Measurements from ENCODE around the gene CDH4. TPM values are rescaled to one million over a fixed set of nuclear protein-coding genes. Genes with fewer than 3 reads are reported as not detected.

The CDH4 gene
- total and polyA plus RNA-seq, 2 donors (not counting 3 experiments of a cell fraction or from before 2014, with no cell fraction given) = 0.17 to 0.51 TPM

- Histone ChIP-seq H3K9ac (replicated peaks; ENCODE audit: extremely low read depth, insufficient read depth, low read length) (no peak overlapping the region), H3K4me1 (ENCODE audit: control insufficient read depth, extremely low read depth, insufficient read depth, low read length) (no peaks in the 10 kb centered on the region), H3K27me3 (ENCODE audit: control insufficient read depth in 2 of 2, insufficient read depth in 2 of 2, low read length in 2 of 2) (no peaks in the 10 kb centered on the region), H3K4me3 (replicated peaks in 1 of 3; ENCODE audit: insufficient read depth in 1 of 3, low read depth in 1 of 3, low read length in 3 of 3) (no peak overlapping the region), H3K9me3 (replicated peaks; ENCODE audit: control insufficient read depth, insufficient read depth, low read length) (no peaks in the 10 kb centered on the region), H3K27ac (ENCODE audit: insufficient read depth, low read depth, low read length) (no peak overlapping the region), H2AFZ (ENCODE audit: low read depth, low read length) (no peak overlapping the region), H4K20me1 (replicated peaks; ENCODE audit: control insufficient read depth, extremely low read depth, insufficient read depth, low read length) (no peaks in the 10 kb centered on the region), H3K36me3 (ENCODE audit: control insufficient read depth in 2 of 2, extremely low read depth in 1 of 2, insufficient read depth in 2 of 2, low read length in 2 of 2) (no peaks in the 10 kb centered on the region), H3K4me2 (ENCODE audit: insufficient read depth, low read length) (no peak overlapping the region), H3K79me2 (ENCODE audit: control insufficient read depth, insufficient read depth, low read length) (no peaks in the 10 kb centered on the region), H3K9me1 (replicated peaks; ENCODE audit: control insufficient read depth, extremely low read depth, insufficient read depth, low read length) (no peaks in the 10 kb centered on the region)
- FAIRE-seq (no peak), DNase-seq (ENCODE audit: low read depth, low spot score) (no peak)
- ChIA-PET CTCF (no interaction called here), POLR2A (no interaction called here)
- dilution Hi-C loops (cut with MboI; ENCODE audit: extremely low pct_ligation_motif_present, low sequenced_read_pairs) (no loop called here), intact Hi-C loops (cut with micrococcal nuclease) (no loop called here)
- no TSS peak for BruUV-seq (replicated peaks)
- no peak for TF ChIP-seq EZH2 (IDR thresholded peaks at IDR 0.05; ENCODE audit: borderline replicate concordance, low read depth, low read length, severe bottlenecking)
- no peak for TF ChIP-seq POLR2A (IDR thresholded peaks at IDR 0.05; ENCODE audit: low read depth, low read length)
- no peak for TF ChIP-seq MYC (IDR thresholded peaks at IDR 0.05; ENCODE audit: low read depth, low read length)
- TF ChIP-seq JUN (IDR thresholded peaks at IDR 0.05; ENCODE audit: borderline replicate concordance, insufficient read depth, insufficient read length, low read depth) = no peak
- no peak for TF ChIP-seq CTCF (IDR thresholded peaks at IDR 0.05; ENCODE audit: extremely low read depth in 1 of 2, insufficient read depth in 1 of 2, low read depth in 1 of 2, low read length in 2 of 2)
- TF ChIP-seq FOS (IDR thresholded peaks at IDR 0.05; ENCODE audit: borderline replicate concordance, insufficient read depth, low read length) = no peak
- TF ChIP-seq, protein P1, sequence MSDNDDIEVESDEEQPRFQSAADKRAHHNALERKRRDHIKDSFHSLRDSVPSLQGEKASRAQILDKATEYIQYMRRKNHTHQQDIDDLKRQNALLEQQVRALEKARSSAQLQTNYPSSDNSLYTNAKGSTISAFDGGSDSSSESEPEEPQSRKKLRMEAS (IDR thresholded peaks at IDR 0.05; ENCODE audit: insufficient read depth, insufficient read length) = no peak
- no peak for TF ChIP-seq GATA2 (IDR thresholded peaks at IDR 0.05; ENCODE audit: insufficient read depth, insufficient read length, low read depth, low read length)
- no peak for TF ChIP-seq POLR2AphosphoS5 (IDR thresholded peaks at IDR 0.05; ENCODE audit: insufficient read depth, low read depth, low read length)
Observed at GRCh38 chr20:61955668-61956395, 703.8 kb downstream of the CDH4 start.

All from endothelial cell of umbilical vein (primary cell).